HepG2 (cell line): ENCODE results near the gene SRP68. TPM values are rescaled to one million over a fixed set of nuclear protein-coding genes. Genes with fewer than 3 reads are reported as not detected.

Source experiments
- FOXA3 ChIP-seq: IDR thresholded peaks from 2 replicates; pipeline ENCODE4 v1.6.1; 2016; ENCODE audit warnings: missing genetic modification reagents, missing compliant biosample characterization
- FOXO1 ChIP-seq: sonication (generic); formaldehyde crosslinking; IDR thresholded peaks from 2 replicates; pipeline ENCODE4 v1.4.0; 2020; ENCODE audit warnings: missing genetic modification reagents
- KMT2B ChIP-seq: IDR thresholded peaks from 2 replicates; pipeline ENCODE4 v1.6.1; 2016; ENCODE audit warnings: missing genetic modification reagents, missing compliant biosample characterization
- MIXL1 ChIP-seq: IDR thresholded peaks from 2 replicates; pipeline ENCODE4 v1.6.1; 2016
- RCOR2 ChIP-seq: IDR thresholded peaks from 2 replicates; pipeline ENCODE4 v1.6.1; 2016; ENCODE audit warnings: missing biosample characterization, missing genetic modification reagents
- SP5 ChIP-seq: IDR thresholded peaks from 2 replicates; pipeline ENCODE4 v1.6.1; 2016; ENCODE audit warnings: low read depth, borderline replicate concordance
- ZBTB38 ChIP-seq: sonication (generic); formaldehyde crosslinking; IDR thresholded peaks from 2 replicates; pipeline ENCODE4 v1.5.1; 2020; ENCODE audit warnings: mild to moderate bottlenecking, missing genetic modification reagents
- ZNF180 ChIP-seq: sonication (generic); formaldehyde crosslinking; IDR thresholded peaks from 2 replicates; pipeline ENCODE4 v1.4.0; 2020; ENCODE audit warnings: low read depth, missing genetic modification reagents, borderline replicate concordance
- ZNF274 ChIP-seq: sonication (generic); formaldehyde crosslinking; IDR thresholded peaks from 2 replicates; pipeline ENCODE4 v1.5.1; 2020; ENCODE audit warnings: mild to moderate bottlenecking, missing genetic modification reagents
- ZNF317 ChIP-seq: sonication (generic); formaldehyde crosslinking; IDR thresholded peaks from 2 replicates; pipeline ENCODE4 v1.5.0; 2020; ENCODE audit warnings: mild to moderate bottlenecking, missing genetic modification reagents
- polyA plus RNA-seq, 8 experiments: library from polyadenylated mRNA; depleted of rRNA in 3 of 8; stranded (reverse) in 7 of 8; unstranded in 1 of 8; fragments of >200 nt; fragmentation: Illumina TruSeq in 4 of 8; extraction: Trizol in 4 of 8; gene quantifications; 2 replicates each; pipeline versions ENCODE4 v1.2.1 to v1.2.3, GENCODE V29; 2011 to 2016; ENCODE audit warnings: low read depth in 4 of 8, missing spikeins in 1 of 8, mixed read lengths in 1 of 8; ENCODE audit not compliant: insufficient read depth in 1 of 8
- total RNA-seq, 5 experiments: library from RNA; depleted of rRNA; stranded (reverse); fragments of >200 nt; fragmentation: Illumina TruSeq; extraction: Trizol; gene quantifications; 2 replicates each; pipeline ENCODE4 v1.2.3, GENCODE V29; 2016; ENCODE audit warnings: low read depth in 1 of 5
- TF ChIP-seq, protein P1 (sequence below): sonication (generic); formaldehyde crosslinking; IDR thresholded peaks from 2 replicates; pipeline ENCODE4 v1.4.0; 2020; ENCODE audit warnings: missing genetic modification reagents
- TF ChIP-seq, protein P2 (sequence below): sonication (generic); formaldehyde crosslinking; IDR thresholded peaks from 2 replicates; pipeline ENCODE4 v1.4.0; 2020; ENCODE audit warnings: missing genetic modification reagents, borderline replicate concordance
- TF ChIP-seq, protein P3 (sequence below): IDR thresholded peaks from 2 replicates; pipeline ENCODE4 v1.4.0; 2020; ENCODE audit warnings: mild to moderate bottlenecking, missing genetic modification reagents
- TF ChIP-seq, protein P4 (sequence below): IDR thresholded peaks from 2 replicates; pipeline ENCODE4 v1.6.1; 2016; ENCODE audit warnings: low read depth, missing genetic modification reagents, missing compliant biosample characterization
- TF ChIP-seq, protein P5 (sequence below): sonication (generic); formaldehyde crosslinking; IDR thresholded peaks from 2 replicates; pipeline ENCODE4 v1.5.0; 2020; ENCODE audit warnings: missing genetic modification reagents, mild to moderate bottlenecking, borderline replicate concordance

The SRP68 gene
- total and polyA plus RNA-seq, 2 of the 13 experiments (the other 11 are each of a cell fraction or from before 2014, with no cell fraction given): 39.8 to 74.3 TPM

DNA sequence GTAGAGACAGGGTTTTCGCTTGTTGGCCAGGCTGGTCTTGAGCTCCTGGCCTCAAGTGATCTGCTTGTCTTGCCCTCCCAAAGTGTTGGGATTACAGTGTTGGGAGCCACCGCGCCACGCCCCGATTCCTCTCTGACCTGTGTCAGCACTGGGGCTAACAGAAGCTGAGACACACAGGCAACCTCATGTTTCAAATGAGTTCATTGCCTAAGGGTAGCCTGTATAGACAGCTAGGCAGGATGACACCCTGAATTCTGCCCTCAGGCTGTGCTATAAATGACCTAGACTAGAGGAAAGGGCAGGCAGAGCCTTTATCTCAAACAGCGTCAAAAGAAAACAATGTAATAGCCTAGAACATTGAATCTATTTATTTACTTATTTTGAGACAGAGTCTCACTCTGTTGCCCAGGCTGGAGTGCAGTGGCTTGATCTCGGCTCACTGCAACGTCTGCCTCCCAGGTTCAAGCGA lies 74.0 kb downstream of the SRP68 start (continued):
- TF ChIP-seq, protein P1, sequence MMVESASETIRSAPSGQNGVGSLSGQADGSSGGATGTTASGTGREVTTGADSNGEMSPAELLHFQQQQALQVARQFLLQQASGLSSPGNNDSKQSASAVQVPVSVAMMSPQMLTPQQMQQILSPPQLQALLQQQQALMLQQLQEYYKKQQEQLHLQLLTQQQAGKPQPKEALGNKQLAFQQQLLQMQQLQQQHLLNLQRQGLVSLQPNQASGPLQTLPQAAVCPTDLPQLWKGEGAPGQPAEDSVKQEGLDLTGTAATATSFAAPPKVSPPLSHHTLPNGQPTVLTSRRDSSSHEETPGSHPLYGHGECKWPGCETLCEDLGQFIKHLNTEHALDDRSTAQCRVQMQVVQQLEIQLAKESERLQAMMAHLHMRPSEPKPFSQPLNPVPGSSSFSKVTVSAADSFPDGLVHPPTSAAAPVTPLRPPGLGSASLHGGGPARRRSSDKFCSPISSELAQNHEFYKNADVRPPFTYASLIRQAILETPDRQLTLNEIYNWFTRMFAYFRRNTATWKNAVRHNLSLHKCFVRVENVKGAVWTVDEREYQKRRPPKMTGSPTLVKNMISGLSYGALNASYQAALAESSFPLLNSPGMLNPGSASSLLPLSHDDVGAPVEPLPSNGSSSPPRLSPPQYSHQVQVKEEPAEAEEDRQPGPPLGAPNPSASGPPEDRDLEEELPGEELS (CRISPR knock-in tag): peak; percentile 76
- peak; percentile 64; the same call in 1 of the 2 replicates for TF ChIP-seq FOXA3 (CRISPR knock-in tag)
- TF ChIP-seq SP5 (CRISPR knock-in tag): 0 out of 2 replicates have a peak, but pooled peaks have one; percentile 52
- peak; percentile 28; the same call in 1 of the 2 replicates for TF ChIP-seq FOXO1 (CRISPR knock-in tag)
- peak; percentile 64 for TF ChIP-seq ZBTB38 (CRISPR knock-in tag)
- TF ChIP-seq KMT2B (CRISPR knock-in tag): no peak
- TF ChIP-seq RCOR2 (CRISPR knock-in tag): 0 out of 2 replicates have a peak, but pooled peaks have one; percentile 69
- TF ChIP-seq MIXL1 (CRISPR knock-in tag): peak; percentile 20; the same call in 1 of the 2 replicates
- no peak for TF ChIP-seq ZNF180
- TF ChIP-seq, protein P2, sequence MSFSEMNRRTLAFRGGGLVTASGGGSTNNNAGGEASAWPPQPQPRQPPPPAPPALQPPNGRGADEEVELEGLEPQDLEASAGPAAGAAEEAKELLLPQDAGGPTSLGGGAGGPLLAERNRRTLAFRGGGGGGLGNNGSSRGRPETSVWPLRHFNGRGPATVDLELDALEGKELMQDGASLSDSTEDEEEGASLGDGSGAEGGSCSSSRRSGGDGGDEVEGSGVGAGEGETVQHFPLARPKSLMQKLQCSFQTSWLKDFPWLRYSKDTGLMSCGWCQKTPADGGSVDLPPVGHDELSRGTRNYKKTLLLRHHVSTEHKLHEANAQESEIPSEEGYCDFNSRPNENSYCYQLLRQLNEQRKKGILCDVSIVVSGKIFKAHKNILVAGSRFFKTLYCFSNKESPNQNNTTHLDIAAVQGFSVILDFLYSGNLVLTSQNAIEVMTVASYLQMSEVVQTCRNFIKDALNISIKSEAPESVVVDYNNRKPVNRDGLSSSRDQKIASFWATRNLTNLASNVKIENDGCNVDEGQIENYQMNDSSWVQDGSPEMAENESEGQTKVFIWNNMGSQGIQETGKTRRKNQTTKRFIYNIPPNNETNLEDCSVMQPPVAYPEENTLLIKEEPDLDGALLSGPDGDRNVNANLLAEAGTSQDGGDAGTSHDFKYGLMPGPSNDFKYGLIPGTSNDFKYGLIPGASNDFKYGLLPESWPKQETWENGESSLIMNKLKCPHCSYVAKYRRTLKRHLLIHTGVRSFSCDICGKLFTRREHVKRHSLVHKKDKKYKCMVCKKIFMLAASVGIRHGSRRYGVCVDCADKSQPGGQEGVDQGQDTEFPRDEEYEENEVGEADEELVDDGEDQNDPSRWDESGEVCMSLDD (CRISPR knock-in tag): 0 out of 2 replicates have a peak, but pooled peaks have one; percentile 18
- peak; percentile 37; the same call in 1 of the 2 replicates for TF ChIP-seq ZNF274 (CRISPR knock-in tag)
- 0 out of 2 replicates have a peak, but pooled peaks have one; percentile 47 for TF ChIP-seq ZNF317 (CRISPR knock-in tag)
- TF ChIP-seq, protein P3, sequence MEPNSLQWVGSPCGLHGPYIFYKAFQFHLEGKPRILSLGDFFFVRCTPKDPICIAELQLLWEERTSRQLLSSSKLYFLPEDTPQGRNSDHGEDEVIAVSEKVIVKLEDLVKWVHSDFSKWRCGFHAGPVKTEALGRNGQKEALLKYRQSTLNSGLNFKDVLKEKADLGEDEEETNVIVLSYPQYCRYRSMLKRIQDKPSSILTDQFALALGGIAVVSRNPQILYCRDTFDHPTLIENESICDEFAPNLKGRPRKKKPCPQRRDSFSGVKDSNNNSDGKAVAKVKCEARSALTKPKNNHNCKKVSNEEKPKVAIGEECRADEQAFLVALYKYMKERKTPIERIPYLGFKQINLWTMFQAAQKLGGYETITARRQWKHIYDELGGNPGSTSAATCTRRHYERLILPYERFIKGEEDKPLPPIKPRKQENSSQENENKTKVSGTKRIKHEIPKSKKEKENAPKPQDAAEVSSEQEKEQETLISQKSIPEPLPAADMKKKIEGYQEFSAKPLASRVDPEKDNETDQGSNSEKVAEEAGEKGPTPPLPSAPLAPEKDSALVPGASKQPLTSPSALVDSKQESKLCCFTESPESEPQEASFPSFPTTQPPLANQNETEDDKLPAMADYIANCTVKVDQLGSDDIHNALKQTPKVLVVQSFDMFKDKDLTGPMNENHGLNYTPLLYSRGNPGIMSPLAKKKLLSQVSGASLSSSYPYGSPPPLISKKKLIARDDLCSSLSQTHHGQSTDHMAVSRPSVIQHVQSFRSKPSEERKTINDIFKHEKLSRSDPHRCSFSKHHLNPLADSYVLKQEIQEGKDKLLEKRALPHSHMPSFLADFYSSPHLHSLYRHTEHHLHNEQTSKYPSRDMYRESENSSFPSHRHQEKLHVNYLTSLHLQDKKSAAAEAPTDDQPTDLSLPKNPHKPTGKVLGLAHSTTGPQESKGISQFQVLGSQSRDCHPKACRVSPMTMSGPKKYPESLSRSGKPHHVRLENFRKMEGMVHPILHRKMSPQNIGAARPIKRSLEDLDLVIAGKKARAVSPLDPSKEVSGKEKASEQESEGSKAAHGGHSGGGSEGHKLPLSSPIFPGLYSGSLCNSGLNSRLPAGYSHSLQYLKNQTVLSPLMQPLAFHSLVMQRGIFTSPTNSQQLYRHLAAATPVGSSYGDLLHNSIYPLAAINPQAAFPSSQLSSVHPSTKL (CRISPR knock-in tag): peak; percentile 7; the same call in 1 of the 2 replicates
- TF ChIP-seq, protein P4, sequence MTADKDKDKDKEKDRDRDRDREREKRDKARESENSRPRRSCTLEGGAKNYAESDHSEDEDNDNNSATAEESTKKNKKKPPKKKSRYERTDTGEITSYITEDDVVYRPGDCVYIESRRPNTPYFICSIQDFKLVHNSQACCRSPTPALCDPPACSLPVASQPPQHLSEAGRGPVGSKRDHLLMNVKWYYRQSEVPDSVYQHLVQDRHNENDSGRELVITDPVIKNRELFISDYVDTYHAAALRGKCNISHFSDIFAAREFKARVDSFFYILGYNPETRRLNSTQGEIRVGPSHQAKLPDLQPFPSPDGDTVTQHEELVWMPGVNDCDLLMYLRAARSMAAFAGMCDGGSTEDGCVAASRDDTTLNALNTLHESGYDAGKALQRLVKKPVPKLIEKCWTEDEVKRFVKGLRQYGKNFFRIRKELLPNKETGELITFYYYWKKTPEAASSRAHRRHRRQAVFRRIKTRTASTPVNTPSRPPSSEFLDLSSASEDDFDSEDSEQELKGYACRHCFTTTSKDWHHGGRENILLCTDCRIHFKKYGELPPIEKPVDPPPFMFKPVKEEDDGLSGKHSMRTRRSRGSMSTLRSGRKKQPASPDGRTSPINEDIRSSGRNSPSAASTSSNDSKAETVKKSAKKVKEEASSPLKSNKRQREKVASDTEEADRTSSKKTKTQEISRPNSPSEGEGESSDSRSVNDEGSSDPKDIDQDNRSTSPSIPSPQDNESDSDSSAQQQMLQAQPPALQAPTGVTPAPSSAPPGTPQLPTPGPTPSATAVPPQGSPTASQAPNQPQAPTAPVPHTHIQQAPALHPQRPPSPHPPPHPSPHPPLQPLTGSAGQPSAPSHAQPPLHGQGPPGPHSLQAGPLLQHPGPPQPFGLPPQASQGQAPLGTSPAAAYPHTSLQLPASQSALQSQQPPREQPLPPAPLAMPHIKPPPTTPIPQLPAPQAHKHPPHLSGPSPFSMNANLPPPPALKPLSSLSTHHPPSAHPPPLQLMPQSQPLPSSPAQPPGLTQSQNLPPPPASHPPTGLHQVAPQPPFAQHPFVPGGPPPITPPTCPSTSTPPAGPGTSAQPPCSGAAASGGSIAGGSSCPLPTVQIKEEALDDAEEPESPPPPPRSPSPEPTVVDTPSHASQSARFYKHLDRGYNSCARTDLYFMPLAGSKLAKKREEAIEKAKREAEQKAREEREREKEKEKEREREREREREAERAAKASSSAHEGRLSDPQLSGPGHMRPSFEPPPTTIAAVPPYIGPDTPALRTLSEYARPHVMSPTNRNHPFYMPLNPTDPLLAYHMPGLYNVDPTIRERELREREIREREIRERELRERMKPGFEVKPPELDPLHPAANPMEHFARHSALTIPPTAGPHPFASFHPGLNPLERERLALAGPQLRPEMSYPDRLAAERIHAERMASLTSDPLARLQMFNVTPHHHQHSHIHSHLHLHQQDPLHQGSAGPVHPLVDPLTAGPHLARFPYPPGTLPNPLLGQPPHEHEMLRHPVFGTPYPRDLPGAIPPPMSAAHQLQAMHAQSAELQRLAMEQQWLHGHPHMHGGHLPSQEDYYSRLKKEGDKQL (CRISPR knock-in tag): no peak
- TF ChIP-seq, protein P5, sequence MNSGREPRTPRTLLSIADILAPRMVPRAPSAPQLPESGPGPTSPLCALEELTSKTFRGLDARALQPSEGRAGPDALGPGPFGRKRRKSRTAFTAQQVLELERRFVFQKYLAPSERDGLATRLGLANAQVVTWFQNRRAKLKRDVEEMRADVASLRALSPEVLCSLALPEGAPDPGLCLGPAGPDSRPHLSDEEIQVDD (CRISPR knock-in tag): no peak
